HepG2 (cell line): ENCODE measurements around the gene RELB. TPM values are rescaled to one million over a fixed set of nuclear protein-coding genes. Genes with fewer than 3 reads are reported as not detected.
A peak's percentile ranks its signal among the peaks of the same experiment; 100 is the strongest.

Experiments
- ARHGAP35 ChIP-seq: sonication (generic); formaldehyde crosslinking; IDR thresholded peaks from 2 replicates; pipeline ENCODE4 v1.9.0; 2022; ENCODE audit warnings: mild to moderate bottlenecking, inconsistent platforms, moderate library complexity, missing genetic modification reagents, borderline replicate concordance
- HHEX ChIP-seq: IDR thresholded peaks from 2 replicates; pipeline ENCODE4 v1.6.1; 2016; ENCODE audit warnings: control low read depth
- PRPF4 ChIP-seq: fragments of 200-400 bp; formaldehyde crosslinking; IDR thresholded peaks from 2 replicates; pipeline ENCODE4 v1.6.1; 2016; ENCODE audit warnings: low read length, low read depth; ENCODE audit not compliant: poor library complexity, severe bottlenecking
- RARA ChIP-seq: IDR thresholded peaks from 2 replicates; pipeline ENCODE4 v1.6.1; 2016; ENCODE audit warnings: missing genetic modification reagents, missing compliant biosample characterization
- RBM39 ChIP-seq: fragments of 200-400 bp; formaldehyde crosslinking; IDR thresholded peaks from one replicate; pipeline ENCODE4 v1.6.1; 2018; ENCODE audit warnings: antibody characterized with exemption, mild to moderate bottlenecking, low read depth, low read length; ENCODE audit not compliant: poor library complexity, severe bottlenecking
- REXO4 ChIP-seq: sonication (generic); formaldehyde crosslinking; IDR thresholded peaks from 2 replicates; pipeline ENCODE4 v1.8.0; 2022; ENCODE audit warnings: missing genetic modification reagents, mild to moderate bottlenecking, borderline replicate concordance
- SKI ChIP-seq: fragments of 450-650 bp; IDR thresholded peaks from one replicate; pipeline ENCODE4 v1.6.1; 2018; ENCODE audit warnings: mild to moderate bottlenecking; ENCODE audit not compliant: partially characterized antibody
- SMAD1 ChIP-seq: sonication (generic); formaldehyde crosslinking; IDR thresholded peaks from 2 replicates; pipeline ENCODE4 v1.4.0; 2020; ENCODE audit warnings: missing genetic modification reagents, low read depth, mild to moderate bottlenecking, borderline replicate concordance
- THYN1 ChIP-seq: sonication (generic); formaldehyde crosslinking; IDR thresholded peaks from 2 replicates; pipeline ENCODE4 v1.8.1; 2023; ENCODE audit warnings: low read depth, mild to moderate bottlenecking, moderate library complexity, missing genetic modification reagents, borderline replicate concordance
- XBP1 ChIP-seq: sonication (generic); formaldehyde crosslinking; IDR thresholded peaks from 2 replicates; pipeline ENCODE4 v1.5.0; 2020; ENCODE audit warnings: missing genetic modification reagents
- ZFP62 ChIP-seq: sonication (generic); formaldehyde crosslinking; IDR thresholded peaks from 2 replicates; pipeline ENCODE4 v1.4.0; 2020; ENCODE audit warnings: missing genetic modification reagents
- ZKSCAN8 ChIP-seq: IDR thresholded peaks from 2 replicates; pipeline ENCODE4 v1.6.1; 2016; ENCODE audit warnings: borderline replicate concordance, missing genetic modification reagents, missing compliant biosample characterization
- ZNF207 ChIP-seq: fragments of 450-650 bp; IDR thresholded peaks from 2 replicates; pipeline ENCODE4 v1.6.1; 2016; ENCODE audit warnings: antibody characterized with exemption, borderline replicate concordance
- ZNF256 ChIP-seq: sonication (generic); formaldehyde crosslinking; conservative IDR thresholded peaks from 2 replicates; pipeline ENCODE4 v1.4.0; 2020; ENCODE audit warnings: missing genetic modification reagents
- ZNF34 ChIP-seq: sonication (generic); formaldehyde crosslinking; IDR thresholded peaks from 2 replicates; pipeline ENCODE4 v1.4.0; 2020; ENCODE audit warnings: mild to moderate bottlenecking, missing genetic modification reagents, borderline replicate concordance
- ZNF547 ChIP-seq: sonication (generic); formaldehyde crosslinking; IDR thresholded peaks from 2 replicates; pipeline ENCODE4 v1.5.1; 2020; ENCODE audit warnings: mild to moderate bottlenecking, missing genetic modification reagents
- ZNF577 ChIP-seq: sonication (generic); formaldehyde crosslinking; IDR thresholded peaks from 2 replicates; pipeline ENCODE4 v1.4.0; 2020; ENCODE audit warnings: mild to moderate bottlenecking, low read depth, missing genetic modification reagents, borderline replicate concordance
- ZNF761 ChIP-seq: sonication (generic); formaldehyde crosslinking; conservative IDR thresholded peaks from 2 replicates; pipeline ENCODE4 v1.4.0; 2020; ENCODE audit warnings: mild to moderate bottlenecking, missing genetic modification reagents
- polyA plus RNA-seq, 8 experiments: library from polyadenylated mRNA; depleted of rRNA in 3 of 8; stranded (reverse) in 7 of 8; unstranded in 1 of 8; fragments of >200 nt; fragmentation: Illumina TruSeq in 4 of 8; extraction: Trizol in 4 of 8; gene quantifications; 2 replicates each; pipeline versions ENCODE4 v1.2.1 to v1.2.3, GENCODE V29; 2011 to 2016; ENCODE audit warnings: low read depth in 4 of 8, missing spikeins in 1 of 8, mixed read lengths in 1 of 8; ENCODE audit not compliant: insufficient read depth in 1 of 8
- total RNA-seq, 5 experiments: library from RNA; depleted of rRNA; stranded (reverse); fragments of >200 nt; fragmentation: Illumina TruSeq; extraction: Trizol; gene quantifications; 2 replicates each; pipeline ENCODE4 v1.2.3, GENCODE V29; 2016; ENCODE audit warnings: low read depth in 1 of 5
- TF ChIP-seq, protein P1 (sequence below): sonication (generic); formaldehyde crosslinking; conservative IDR thresholded peaks from 2 replicates; pipeline ENCODE4 v1.8.0; 2022; ENCODE audit warnings: low read depth, missing genetic modification reagents
- TF ChIP-seq, protein P2 (sequence below): IDR thresholded peaks from 2 replicates; pipeline ENCODE4 v1.6.1; 2012; ENCODE audit warnings: low read length, improper control_type of control experiment
- TF ChIP-seq, protein P3 (sequence below): fragments of 450-650 bp; IDR thresholded peaks from 2 replicates; pipeline ENCODE4 v1.6.1; 2016
- TF ChIP-seq, protein P4 (sequence below): sonication (generic); formaldehyde crosslinking; IDR thresholded peaks from 2 replicates; pipeline ENCODE4 v1.4.0; 2020; ENCODE audit warnings: mild to moderate bottlenecking, missing genetic modification reagents

RELB gene
- total and polyA plus RNA-seq, 2 of the 13 experiments (the other 11 are each of a cell fraction or from before 2014, with no cell fraction given): 1.9 to 3.5 TPM

DNA sequence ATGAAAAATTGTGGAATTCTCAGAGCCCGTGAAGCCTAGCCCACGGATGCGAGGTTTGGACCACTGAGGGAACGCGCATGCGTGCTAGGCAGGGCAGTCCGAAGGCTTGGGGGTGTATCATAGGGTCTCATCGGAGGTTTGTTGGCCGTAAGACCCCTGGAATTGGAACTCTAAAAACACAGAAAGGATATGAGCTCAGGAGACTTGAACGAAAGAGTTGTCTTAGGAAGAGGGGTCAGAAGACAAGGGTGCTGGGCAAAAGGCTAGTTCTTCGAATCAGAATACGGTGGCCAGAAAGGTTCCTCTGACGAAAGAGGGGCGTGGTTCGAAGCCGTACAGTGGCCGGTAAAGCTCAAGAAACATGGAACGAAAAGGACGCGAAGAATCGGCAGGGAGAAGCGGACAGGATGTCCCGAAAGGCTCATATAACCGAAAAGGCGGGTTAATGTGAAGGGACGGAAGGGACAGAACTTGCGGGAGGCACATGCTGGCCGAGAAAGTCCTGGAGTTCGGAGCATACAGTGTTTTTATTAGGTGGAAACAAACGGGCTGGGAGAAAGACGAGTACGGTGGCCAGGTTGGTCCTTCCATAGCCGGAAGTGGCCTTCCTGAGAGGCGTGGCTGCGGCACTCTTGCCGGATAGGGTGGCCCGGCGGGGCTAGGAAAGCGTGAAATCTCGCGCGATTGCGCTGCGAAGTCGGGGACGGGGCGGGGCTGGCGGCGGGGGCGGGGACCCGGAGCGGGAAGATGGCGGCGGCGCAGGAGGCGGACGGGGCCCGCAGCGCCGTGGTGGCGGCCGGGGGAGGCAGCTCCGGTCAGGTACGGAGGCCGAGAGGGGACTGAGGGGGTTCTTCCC, 46.4 kb upstream of the RELB start, which contains the start of gene CLPTM1 (continued):
- TF ChIP-seq, protein P1, sequence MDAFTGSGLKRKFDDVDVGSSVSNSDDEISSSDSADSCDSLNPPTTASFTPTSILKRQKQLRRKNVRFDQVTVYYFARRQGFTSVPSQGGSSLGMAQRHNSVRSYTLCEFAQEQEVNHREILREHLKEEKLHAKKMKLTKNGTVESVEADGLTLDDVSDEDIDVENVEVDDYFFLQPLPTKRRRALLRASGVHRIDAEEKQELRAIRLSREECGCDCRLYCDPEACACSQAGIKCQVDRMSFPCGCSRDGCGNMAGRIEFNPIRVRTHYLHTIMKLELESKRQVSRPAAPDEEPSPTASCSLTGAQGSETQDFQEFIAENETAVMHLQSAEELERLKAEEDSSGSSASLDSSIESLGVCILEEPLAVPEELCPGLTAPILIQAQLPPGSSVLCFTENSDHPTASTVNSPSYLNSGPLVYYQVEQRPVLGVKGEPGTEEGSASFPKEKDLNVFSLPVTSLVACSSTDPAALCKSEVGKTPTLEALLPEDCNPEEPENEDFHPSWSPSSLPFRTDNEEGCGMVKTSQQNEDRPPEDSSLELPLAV (CRISPR knock-in tag): no peak
- TF ChIP-seq ZNF256 (CRISPR knock-in tag): no peak
- peak; percentile 51 for TF ChIP-seq ZNF761 (CRISPR knock-in tag)
- no peak for TF ChIP-seq ARHGAP35 (CRISPR knock-in tag)
- TF ChIP-seq ZNF207: no peak
- TF ChIP-seq REXO4 (CRISPR knock-in tag): no peak
- TF ChIP-seq THYN1: no peak
- no peak for TF ChIP-seq HHEX (CRISPR knock-in tag)
- TF ChIP-seq PRPF4: no peak
- no peak for TF ChIP-seq ZNF577
- TF ChIP-seq, protein P2, sequence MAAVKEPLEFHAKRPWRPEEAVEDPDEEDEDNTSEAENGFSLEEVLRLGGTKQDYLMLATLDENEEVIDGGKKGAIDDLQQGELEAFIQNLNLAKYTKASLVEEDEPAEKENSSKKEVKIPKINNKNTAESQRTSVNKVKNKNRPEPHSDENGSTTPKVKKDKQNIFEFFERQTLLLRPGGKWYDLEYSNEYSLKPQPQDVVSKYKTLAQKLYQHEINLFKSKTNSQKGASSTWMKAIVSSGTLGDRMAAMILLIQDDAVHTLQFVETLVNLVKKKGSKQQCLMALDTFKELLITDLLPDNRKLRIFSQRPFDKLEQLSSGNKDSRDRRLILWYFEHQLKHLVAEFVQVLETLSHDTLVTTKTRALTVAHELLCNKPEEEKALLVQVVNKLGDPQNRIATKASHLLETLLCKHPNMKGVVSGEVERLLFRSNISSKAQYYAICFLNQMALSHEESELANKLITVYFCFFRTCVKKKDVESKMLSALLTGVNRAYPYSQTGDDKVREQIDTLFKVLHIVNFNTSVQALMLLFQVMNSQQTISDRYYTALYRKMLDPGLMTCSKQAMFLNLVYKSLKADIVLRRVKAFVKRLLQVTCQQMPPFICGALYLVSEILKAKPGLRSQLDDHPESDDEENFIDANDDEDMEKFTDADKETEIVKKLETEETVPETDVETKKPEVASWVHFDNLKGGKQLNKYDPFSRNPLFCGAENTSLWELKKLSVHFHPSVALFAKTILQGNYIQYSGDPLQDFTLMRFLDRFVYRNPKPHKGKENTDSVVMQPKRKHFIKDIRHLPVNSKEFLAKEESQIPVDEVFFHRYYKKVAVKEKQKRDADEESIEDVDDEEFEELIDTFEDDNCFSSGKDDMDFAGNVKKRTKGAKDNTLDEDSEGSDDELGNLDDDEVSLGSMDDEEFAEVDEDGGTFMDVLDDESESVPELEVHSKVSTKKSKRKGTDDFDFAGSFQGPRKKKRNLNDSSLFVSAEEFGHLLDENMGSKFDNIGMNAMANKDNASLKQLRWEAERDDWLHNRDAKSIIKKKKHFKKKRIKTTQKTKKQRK: no peak
- peak; percentile 37 for TF ChIP-seq SKI
- no peak for TF ChIP-seq SMAD1 (CRISPR knock-in tag)
- no peak for TF ChIP-seq ZKSCAN8
- no peak for TF ChIP-seq ZNF34 (CRISPR knock-in tag)
- TF ChIP-seq, protein P3, sequence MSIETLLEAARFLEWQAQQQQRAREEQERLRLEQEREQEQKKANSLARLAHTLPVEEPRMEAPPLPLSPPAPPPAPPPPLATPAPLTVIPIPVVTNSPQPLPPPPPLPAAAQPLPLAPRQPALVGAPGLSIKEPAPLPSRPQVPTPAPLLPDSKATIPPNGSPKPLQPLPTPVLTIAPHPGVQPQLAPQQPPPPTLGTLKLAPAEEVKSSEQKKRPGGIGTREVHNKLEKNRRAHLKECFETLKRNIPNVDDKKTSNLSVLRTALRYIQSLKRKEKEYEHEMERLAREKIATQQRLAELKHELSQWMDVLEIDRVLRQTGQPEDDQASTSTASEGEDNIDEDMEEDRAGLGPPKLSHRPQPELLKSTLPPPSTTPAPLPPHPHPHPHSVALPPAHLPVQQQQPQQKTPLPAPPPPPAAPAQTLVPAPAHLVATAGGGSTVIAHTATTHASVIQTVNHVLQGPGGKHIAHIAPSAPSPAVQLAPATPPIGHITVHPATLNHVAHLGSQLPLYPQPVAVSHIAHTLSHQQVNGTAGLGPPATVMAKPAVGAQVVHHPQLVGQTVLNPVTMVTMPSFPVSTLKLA: 0 out of 2 replicates have a peak, but pooled peaks have one; percentile 33
- TF ChIP-seq RBM39: no peak
- TF ChIP-seq ZFP62 (CRISPR knock-in tag): no peak
- no peak for TF ChIP-seq ZNF547
- TF ChIP-seq, protein P4, sequence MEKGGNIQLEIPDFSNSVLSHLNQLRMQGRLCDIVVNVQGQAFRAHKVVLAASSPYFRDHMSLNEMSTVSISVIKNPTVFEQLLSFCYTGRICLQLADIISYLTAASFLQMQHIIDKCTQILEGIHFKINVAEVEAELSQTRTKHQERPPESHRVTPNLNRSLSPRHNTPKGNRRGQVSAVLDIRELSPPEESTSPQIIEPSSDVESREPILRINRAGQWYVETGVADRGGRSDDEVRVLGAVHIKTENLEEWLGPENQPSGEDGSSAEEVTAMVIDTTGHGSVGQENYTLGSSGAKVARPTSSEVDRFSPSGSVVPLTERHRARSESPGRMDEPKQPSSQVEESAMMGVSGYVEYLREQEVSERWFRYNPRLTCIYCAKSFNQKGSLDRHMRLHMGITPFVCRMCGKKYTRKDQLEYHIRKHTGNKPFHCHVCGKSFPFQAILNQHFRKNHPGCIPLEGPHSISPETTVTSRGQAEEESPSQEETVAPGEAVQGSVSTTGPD (CRISPR knock-in tag): no peak
- TF ChIP-seq XBP1: no peak
- TF ChIP-seq RARA (CRISPR knock-in tag): 0 out of 2 replicates have a peak, but pooled peaks have one; percentile 5
